CD4-positive, alpha-beta T cell treated with Interferon alpha-2 for 1 hour (primary cell): ENCODE results near the gene ZNF836.

Experiments
- DNase-seq, 2 donors: peaks; one replicate each; pipeline ENCODE4 v3.0.0-alpha.2; 2020 to 2022

The ZNF836 gene

GRCh38 chr19:52187407-52187806 is 16.0 kb upstream of the ZNF836 start:
- no peak for DNase-seq

- DNase-seq = peak in 1 of 2 donors; percentile 20
Measured at GRCh38 chr19:52176574-52176973, 5.2 kb upstream of the ZNF836 start.

GRCh38 chr19:52172347-52172746 is 926 bp upstream of the ZNF836 start:
- no peak for DNase-seq

- no peak for DNase-seq
Measured at GRCh38 chr19:52170863-52171320, 529 bp downstream of the ZNF836 start.

GRCh38 chr19:52170304-52170703 is 1.1 kb downstream of the ZNF836 start:
- DNase-seq = no peak

- no peak for DNase-seq
Measured at GRCh38 chr19:52155596-52156359, 15.6 kb downstream of the ZNF836 start.

GRCh38 chr19:52148256-52148655 is 23.2 kb downstream of the ZNF836 start:
- no peak for DNase-seq

- no peak for DNase-seq
Measured at GRCh38 chr19:52142001-52142595, 29.3 kb downstream of the ZNF836 start.

GRCh38 chr19:52141203-52141602 is 30.2 kb downstream of the ZNF836 start:
- no peak for DNase-seq

- no peak for DNase-seq
Measured at GRCh38 chr19:52140032-52140710, 31.2 kb downstream of the ZNF836 start.

- DNase-seq = peak; percentile 95 to 98
Measured at GRCh38 chr19:52139252-52140031, 32.0 kb downstream of the ZNF836 start, which contains the start of gene ZNF616. Gene ZNF616, minus strand, starts transcription at chr19:52139938. Its CDS starts 9,426 bp downstream, at chr19:52130512.

GRCh38 chr19:52138983-52139251 is 32.5 kb downstream of the ZNF836 start:
- DNase-seq = no peak

GRCh38 chr19:52138278-52138982 is 33.0 kb downstream of the ZNF836 start:
- DNase-seq = peak in 1 of 2 donors; percentile 3

- DNase-seq = no peak
Measured at GRCh38 chr19:52120286-52120685, 51.1 kb downstream of the ZNF836 start.

GRCh38 chr19:52115526-52116053 is 55.8 kb downstream of the ZNF836 start:
- no peak for DNase-seq

GRCh38 chr19:52114691-52115090 is 56.7 kb downstream of the ZNF836 start:
- DNase-seq = no peak

- DNase-seq = no peak
Measured at GRCh38 chr19:52112624-52113023, 58.8 kb downstream of the ZNF836 start.

GRCh38 chr19:52110780-52111179 is 60.6 kb downstream of the ZNF836 start:
- DNase-seq = no peak
